Adrenal gland (tissue), 12 donors: ENCODE results near the gene DTX4. TPM values are rescaled to one million over a fixed set of nuclear protein-coding genes. Genes with fewer than 3 reads are reported as not detected.

ENCODE experiments used
- DNase-seq, 7 donors: peaks; one replicate each; pipeline ENCODE4 v3.0.0-alpha.2; 2019 to 2020
- H3K27ac ChIP-seq, 5 donors: fragments of 200-600 bp; sonication (generic) in 4 of 5; 1 replicate in 3 of 5; 2 replicates in 2 of 5; pipeline versions ENCODE4 v1.5.1 to v1.8.0; 2016 to 2020; ENCODE audit warnings: mild to moderate bottlenecking in 1 of 5
- H3K27me3 ChIP-seq: fragments of 200-600 bp; 2 replicates; pipeline ENCODE4 v1.8.0; 2021
- H3K36me3 ChIP-seq, 2 donors: fragments of 200-600 bp; replicated peaks in 1 of 2; 1 replicate in 1 of 2; 2 replicates in 1 of 2; pipeline versions ENCODE4 v1.5.1 to v1.8.0; 2018 to 2022
- H3K4me1 ChIP-seq, 2 donors: fragments of 200-600 bp; replicated peaks in 1 of 2; 1 replicate in 1 of 2; 2 replicates in 1 of 2; pipeline versions ENCODE4 v1.5.1 to v1.8.0; 2018 to 2021
- H3K4me3 ChIP-seq, 4 donors: fragments of 200-600 bp; sonication (generic) in 3 of 4; one replicate each; pipeline ENCODE4 v1.5.1; 2016 to 2018
- H3K9me3 ChIP-seq, 3 donors: fragments of 200-600 bp; sonication (generic) in 1 of 3; replicated peaks in 1 of 3; 1 replicate in 2 of 3; 2 replicates in 1 of 3; pipeline versions ENCODE4 v1.5.1 to v1.8.0; 2016 to 2021
- CTCF ChIP-seq, 6 experiments: fragments of 450-650 bp in 4 of 6; fragments of 200-600 bp in 2 of 6; sonication (generic) in 1 of 6; IDR thresholded peaks; 1 replicate in 5 of 6; 2 replicates in 1 of 6; pipeline versions ENCODE4 v1.5.1 to v1.8.0; 2016 to 2021; ENCODE audit warnings: antibody characterized with exemption in 6 of 6, mild to moderate bottlenecking in 2 of 6, moderate library complexity in 1 of 6
- POLR2A ChIP-seq, 2 donors: fragments of 450-650 bp; IDR thresholded peaks; one replicate each; pipeline ENCODE4 v1.6.1; 2017; ENCODE audit warnings: antibody characterized with exemption in 2 of 2, mild to moderate bottlenecking in 2 of 2, moderate library complexity in 1 of 2
- WGBS, 4 donors: extraction: QIAGEN DNeasy Blood & Tissue Kit in 2 of 4; methylation state at CpG; one replicate each; pipeline versions ENCODE4 v1.1.5 to v1.1.7; 2013 to 2017; 5-methylcytosine and 5-hydroxymethylcytosine counted together
- intact Hi-C, 2 donors: fragments of 100-400 bp; cut with DNase I; formaldehyde crosslinking; loops; one replicate each; pipeline versions ENCODE4 v1.14.1 to v1.15.0; 2022 to 2023
- polyA plus RNA-seq, 3 donors: library from polyadenylated mRNA; stranded (reverse); fragments of 200-250 nt in 2 of 3; fragments of 350-450 nt in 1 of 3; fragmentation: Illumina TruSeq in 1 of 3; extraction: RNeasy Lipid Tissue Mini Kit (QIAGEN cat#74804) in 1 of 3; gene quantifications; one replicate each; pipeline ENCODE4 v1.2.3, GENCODE V29; 2013 to 2014
- total RNA-seq, 9 donors: library from RNA; depleted of rRNA in 4 of 9; stranded (reverse); fragments of >200 nt in 4 of 9; fragments of 120-200 nt in 1 of 9; fragmentation: NEBNext Ultra II Directional in 1 of 9; extraction: Animal tissue kit (Norgen Biotek cat#: 25700) in 1 of 9; gene quantifications; one replicate each; pipeline versions ENCODE4 v1.1.0 to v1.2.4, GENCODE V29; 2013 to 2023
- donor health status: healthy with polysubstance abuse.
- donor health status: Bipolar disorder and iron deficiency.
- donor health status: DM: yes; HTN: yes; CAD: no.
- donor health status: DM: no; HTN: no; CAD: no.
- donor health status: DM: no; HTN: no; CAD: no.
- donor health status: DM: yes; HTN: yes; CAD: no.

DTX4 gene
- total and polyA plus RNA-seq, 12 donors, result 1.2 to 7.8 (median 3.0) TPM

- Histone ChIP-seq H3K36me3 (peaks cover 0 to 3% of the 10 kb centered on the region in 2 donors), H3K27ac (no peak overlapping the region), H3K9me3 (no peaks in the 10 kb centered on the region), H3K4me3 (no peak overlapping the region), H3K27me3 (no peaks in the 10 kb centered on the region), H3K4me1 (peaks cover 0 to 27% of the 10 kb centered on the region in 2 donors)
- TF ChIP-seq CTCF (IDR thresholded peaks at IDR 0.05) (no peak), POLR2A (IDR thresholded peaks at IDR 0.05) (no peak)
- no peak for DNase-seq
- WGBS, 4 donors, result 80 to 90% (median 85%) methylated on average over 3 to 8 of the region's 8 CpGs
- intact Hi-C loops, result no loop called here
Measured at GRCh38 chr11:59191890-59192289, 20.0 kb downstream of the DTX4 start.

- Histone ChIP-seq H3K27me3 (no peaks in the 10 kb centered on the region), H3K4me1 (peaks cover 3 to 28% of the 10 kb centered on the region in 2 donors), H3K4me3 (no peak overlapping the region), H3K9me3 (no peaks in the 10 kb centered on the region), H3K36me3 (peaks cover 0 to 3% of the 10 kb centered on the region in 2 donors), H3K27ac (no peak overlapping the region)
- intact Hi-C loops, result no loop called here
- TF ChIP-seq CTCF (IDR thresholded peaks at IDR 0.05) (no peak), POLR2A (IDR thresholded peaks at IDR 0.05) (no peak)
- no peak for DNase-seq
- 91 to 100% (median 93%) methylated on average over 2 to 4 of the region's 4 CpGs for WGBS, 4 donors
Measured at GRCh38 chr11:59192446-59193020, 20.6 kb downstream of the DTX4 start.

- 69 to 74% (median 70%) methylated on average over 9 to 10 of the region's 10 CpGs for WGBS, 4 donors
- TF ChIP-seq POLR2A (IDR thresholded peaks at IDR 0.05) (no peak), CTCF (IDR thresholded peaks at IDR 0.05) (no peak)
- H3K27me3 ChIP-seq, result no peaks in the 10 kb centered on the region
- intact Hi-C loops, result no loop called here
- no peak overlapping the region for H3K4me3 ChIP-seq
- H3K36me3 ChIP-seq, result peaks cover 0 to 3% of the 10 kb centered on the region in 2 donors
- DNase-seq, result no peak
- H3K27ac ChIP-seq, result no peak overlapping the region
- H3K4me1 ChIP-seq, result peaks cover 4 to 30% of the 10 kb centered on the region in 2 donors
- no peaks in the 10 kb centered on the region for H3K9me3 ChIP-seq
Measured at GRCh38 chr11:59193587-59194130, 21.7 kb downstream of the DTX4 start.

GRCh38 chr11:59195586-59195985 lies 23.7 kb downstream of the DTX4 start:
- Histone ChIP-seq H3K36me3 (peaks cover 0 to 3% of the 10 kb centered on the region in 2 donors), H3K27ac (no peak overlapping the region), H3K27me3 (no peaks in the 10 kb centered on the region), H3K4me3 (no peak overlapping the region), H3K4me1 (peaks cover 4 to 18% of the 10 kb centered on the region in 2 donors), H3K9me3 (no peaks in the 10 kb centered on the region)
- TF ChIP-seq POLR2A (IDR thresholded peaks at IDR 0.05) (no peak), CTCF (IDR thresholded peaks at IDR 0.05) (no peak)
- DNase-seq, result no peak
- 77 to 84% (median 80%) methylated on average over 4 of the region's 4 CpGs for WGBS, 4 donors
- intact Hi-C loops, result no loop called here
